ENCODE results near the gene CEP43. TPM values are rescaled to one million over a fixed set of nuclear protein-coding genes. Genes with fewer than 3 reads are reported as not detected.

CEP43 gene
- total RNA-seq, 1 donor from 2014 or later, result 9.7 TPM

GRCh38 chr6:167007985-167008384 is 8.8 kb downstream of the CEP43 start:
- no peak for DNase-seq (ENCODE audit: extremely low read depth, low read depth, low spot score)

- no peak for DNase-seq (ENCODE audit: extremely low read depth, low read depth, low spot score)
These were observed 13.9 kb downstream of the CEP43 start for GRCh38 chr6:167013067-167013466.

- DNase-seq (ENCODE audit: extremely low read depth, low read depth, low spot score), result no peak
These were observed 14.7 kb downstream of the CEP43 start for GRCh38 chr6:167013946-167014345.

DNA sequence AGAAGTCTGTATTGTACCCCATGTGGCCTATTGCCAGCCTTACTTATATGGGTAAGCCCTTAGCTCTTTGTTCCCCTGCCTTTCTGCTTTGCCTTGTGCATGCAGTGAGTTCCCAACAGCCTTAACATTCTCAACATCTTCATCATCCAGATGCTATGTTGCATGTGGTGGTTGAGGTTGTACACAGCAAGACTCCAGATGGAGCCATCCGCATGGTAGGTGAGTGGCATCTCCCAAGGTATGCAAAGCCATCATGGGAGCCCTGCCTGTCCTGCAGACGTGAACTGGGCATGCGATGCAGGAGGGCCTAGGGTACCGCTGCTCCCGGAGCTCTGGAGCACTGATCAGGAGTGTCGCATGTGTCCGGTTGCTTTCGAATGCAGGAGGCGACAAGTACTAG is 16.1 kb downstream of the CEP43 start:
- DNase-seq (ENCODE audit: extremely low read depth, low read depth, low spot score), result no peak

GRCh38 chr6:167020206-167020605 is 21.0 kb downstream of the CEP43 start:
- DNase-seq (ENCODE audit: extremely low read depth, low read depth, low spot score), result no peak

DNA sequence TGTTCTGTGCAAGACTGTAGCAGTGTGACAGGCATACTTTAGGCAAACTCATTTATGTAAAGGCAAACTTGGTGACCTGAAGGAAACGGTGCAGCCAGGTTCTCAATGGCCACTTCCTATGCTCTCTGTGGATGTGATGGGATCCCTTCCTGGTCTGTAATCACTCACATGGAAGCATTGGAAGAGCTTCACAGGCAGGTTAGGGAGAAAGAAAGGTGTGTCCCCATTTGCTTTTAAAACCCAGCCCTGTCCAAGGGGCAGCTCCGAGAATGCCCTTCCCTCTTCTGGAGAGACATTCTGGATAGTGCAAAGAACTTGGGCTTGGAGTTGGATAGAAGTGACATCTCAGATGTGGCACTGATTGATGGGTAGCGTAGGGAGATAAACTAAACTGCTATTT is 28.1 kb downstream of the CEP43 start:
- no peak for DNase-seq (ENCODE audit: extremely low read depth, low read depth, low spot score)

GRCh38 chr6:167027772-167028171 is 28.6 kb downstream of the CEP43 start:
- DNase-seq (ENCODE audit: extremely low read depth, low read depth, low spot score), result no peak

GRCh38 chr6:167030222-167031072 is 31.2 kb downstream of the CEP43 start:
- no peak for DNase-seq (ENCODE audit: extremely low read depth, low read depth, low spot score)

- no peak for DNase-seq (ENCODE audit: extremely low read depth, low read depth, low spot score)
These were observed 32.0 kb downstream of the CEP43 start for GRCh38 chr6:167031082-167031709.

DNA sequence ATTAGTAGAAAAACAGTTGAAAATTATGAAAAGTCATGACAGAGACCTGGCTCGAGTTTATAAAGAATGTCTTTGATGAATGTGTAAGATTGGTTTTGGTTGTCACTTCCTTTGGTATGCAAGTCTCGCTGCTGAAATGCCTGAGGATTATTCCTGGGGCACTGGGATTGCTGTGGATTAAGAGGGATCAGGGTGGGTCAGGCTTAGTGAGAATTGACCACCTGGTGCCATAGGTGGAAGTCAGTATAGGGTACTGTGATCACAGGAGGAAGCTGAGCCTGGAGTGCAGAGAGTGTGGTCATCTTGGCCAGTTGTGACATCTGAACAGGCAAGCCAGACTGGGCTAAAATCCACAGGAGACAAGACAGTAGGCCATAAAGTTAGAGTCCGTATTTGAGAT is 34.9 kb downstream of the CEP43 start:
- no peak for DNase-seq (ENCODE audit: extremely low read depth, low read depth, low spot score)

- no peak for DNase-seq (ENCODE audit: extremely low read depth, low read depth, low spot score)
These were observed 38.6 kb downstream of the CEP43 start for GRCh38 chr6:167037762-167038161.

DNA sequence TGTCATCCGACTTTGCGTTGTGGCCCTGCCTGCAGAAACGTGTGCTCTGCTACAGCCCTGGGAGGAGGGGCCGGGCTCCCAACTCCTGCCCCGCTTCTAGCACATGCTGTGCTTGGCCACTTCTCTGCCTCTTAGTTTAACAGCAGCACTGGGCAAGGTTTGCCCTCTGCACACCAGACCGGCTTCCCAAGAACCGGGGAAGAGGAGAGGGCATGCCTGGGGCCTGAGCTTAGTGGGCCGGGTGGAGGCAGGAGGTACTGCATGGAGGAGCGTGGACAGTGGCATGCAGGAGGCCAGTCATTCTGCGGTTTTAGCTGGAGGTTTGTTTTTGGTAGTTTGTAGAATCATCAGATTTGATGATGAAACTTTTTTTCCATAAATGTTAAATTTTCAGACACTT is 45.5 kb downstream of the CEP43 start:
- no peak for DNase-seq (ENCODE audit: extremely low read depth, low read depth, low spot score)

- no peak for DNase-seq (ENCODE audit: extremely low read depth, low read depth, low spot score)
These were observed 46.8 kb downstream of the CEP43 start for GRCh38 chr6:167045828-167046580.

DNA sequence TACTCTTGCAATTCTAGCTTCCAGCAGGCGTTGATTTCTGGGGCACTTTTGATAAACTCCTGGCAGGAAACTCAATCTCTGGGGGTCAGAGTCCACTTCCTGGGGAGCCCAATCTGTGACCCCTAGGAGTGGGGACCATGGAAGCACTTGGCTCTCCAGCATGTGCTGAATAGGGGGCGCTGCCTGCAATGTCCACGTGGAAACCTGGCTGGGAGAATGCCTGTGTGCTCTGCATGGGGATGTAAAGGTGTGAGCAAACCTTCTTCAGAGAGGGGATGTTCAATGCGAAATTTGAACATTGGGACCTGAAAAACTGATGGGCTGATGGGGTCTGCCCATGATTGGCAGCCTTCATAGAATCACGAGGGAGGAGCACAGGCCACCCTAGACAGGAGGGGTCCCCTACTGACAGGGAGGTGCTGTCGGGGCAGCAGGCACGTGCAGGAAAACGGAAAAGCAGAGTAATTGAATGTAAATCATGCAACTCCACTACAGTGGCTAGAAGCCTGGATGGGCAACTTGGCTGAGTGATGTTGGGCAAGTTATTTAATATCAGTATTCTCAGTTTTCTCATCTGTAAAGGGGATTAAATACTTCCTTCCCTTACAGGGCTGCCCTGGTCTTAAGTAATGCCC is 47.8 kb downstream of the CEP43 start:
- no peak for DNase-seq (ENCODE audit: extremely low read depth, low read depth, low spot score)

DNA sequence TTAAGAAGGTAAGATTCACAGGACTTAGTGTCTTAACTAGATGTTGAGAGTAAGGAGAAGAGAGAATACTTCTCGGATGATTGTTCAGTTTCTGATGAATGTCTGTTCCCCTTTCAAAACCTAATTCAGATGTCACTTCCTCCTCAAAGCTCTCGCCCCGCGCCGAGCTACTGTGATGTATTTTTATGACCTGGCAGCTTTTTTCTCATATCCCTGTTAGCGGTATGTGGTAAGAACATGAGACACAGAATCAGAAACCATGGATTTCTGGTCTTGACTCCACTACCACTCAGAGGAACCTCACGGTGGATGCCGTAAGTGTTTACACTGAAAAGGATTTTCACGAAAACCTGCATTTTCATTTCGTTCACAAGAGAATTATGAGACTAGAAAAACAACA is 48.4 kb downstream of the CEP43 start:
- no peak for DNase-seq (ENCODE audit: extremely low read depth, low read depth, low spot score)

Other genes starting within 250 kb of the CEP43 start
- gene RNASET2, start 42.8 kb upstream of the CEP43 start, total RNA-seq, result 23.1 and 34.7 TPM in 2 replicates
- gene CCR6, start 123.7 kb downstream of the CEP43 start, total RNA-seq, result not detected in 2 replicates
- gene GPR31, start 158.6 kb downstream of the CEP43 start, total RNA-seq, result not detected in 2 replicates